ENCODE data around the gene SYT6. TPM values are rescaled to one million over a fixed set of nuclear protein-coding genes. Genes with fewer than 3 reads are reported as not detected.

Gene SYT6
- total and polyA plus RNA-seq, 7 donors, result 0.03 to 0.81 (median 0.34) TPM

DNA sequence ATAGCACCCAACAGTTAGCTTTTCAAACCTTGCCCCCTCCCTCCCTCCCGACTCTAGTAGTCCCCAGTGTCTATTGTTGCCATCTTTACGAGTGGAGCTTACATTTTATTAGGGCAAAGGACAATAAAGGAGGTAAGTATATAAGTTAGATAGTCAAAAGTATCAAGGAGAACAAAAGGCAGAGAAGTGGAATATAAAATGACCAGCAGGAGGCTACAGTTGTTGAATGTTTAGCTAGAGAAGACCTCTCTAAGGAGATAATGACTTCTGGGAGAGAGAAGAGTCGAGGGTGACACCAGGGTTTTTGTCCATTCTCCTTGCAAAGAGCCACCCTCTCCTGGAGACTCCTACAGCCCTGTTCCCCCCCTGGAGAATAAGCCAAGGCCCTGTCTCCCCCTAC is 48.7 kb downstream of the SYT6 start:
- Histone ChIP-seq H3K27me3 (ENCODE audit: insufficient read depth in 3 of 3, low read length in 2 of 3) (no peaks in the 10 kb centered on the region), H3K4me3 (no peak overlapping the region), H3K27ac (no peak overlapping the region), H3K36me3 (ENCODE audit: insufficient read depth in 1 of 2, low read depth in 1 of 2) (no peaks in the 10 kb centered on the region), H3K4me1 (peaks cover 15% of the 10 kb centered on the region), H3K9me3 (no peaks in the 10 kb centered on the region)
- WGBS, 3 donors, result 89 to 92% (median 92%) methylated on average over 3 of the region's 3 CpGs
- no peak for DNase-seq
- ATAC-seq, result no peak
- TF ChIP-seq, protein P1, sequence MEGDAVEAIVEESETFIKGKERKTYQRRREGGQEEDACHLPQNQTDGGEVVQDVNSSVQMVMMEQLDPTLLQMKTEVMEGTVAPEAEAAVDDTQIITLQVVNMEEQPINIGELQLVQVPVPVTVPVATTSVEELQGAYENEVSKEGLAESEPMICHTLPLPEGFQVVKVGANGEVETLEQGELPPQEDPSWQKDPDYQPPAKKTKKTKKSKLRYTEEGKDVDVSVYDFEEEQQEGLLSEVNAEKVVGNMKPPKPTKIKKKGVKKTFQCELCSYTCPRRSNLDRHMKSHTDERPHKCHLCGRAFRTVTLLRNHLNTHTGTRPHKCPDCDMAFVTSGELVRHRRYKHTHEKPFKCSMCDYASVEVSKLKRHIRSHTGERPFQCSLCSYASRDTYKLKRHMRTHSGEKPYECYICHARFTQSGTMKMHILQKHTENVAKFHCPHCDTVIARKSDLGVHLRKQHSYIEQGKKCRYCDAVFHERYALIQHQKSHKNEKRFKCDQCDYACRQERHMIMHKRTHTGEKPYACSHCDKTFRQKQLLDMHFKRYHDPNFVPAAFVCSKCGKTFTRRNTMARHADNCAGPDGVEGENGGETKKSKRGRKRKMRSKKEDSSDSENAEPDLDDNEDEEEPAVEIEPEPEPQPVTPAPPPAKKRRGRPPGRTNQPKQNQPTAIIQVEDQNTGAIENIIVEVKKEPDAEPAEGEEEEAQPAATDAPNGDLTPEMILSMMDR (IDR thresholded peaks at IDR 0.05), result no peak
- intact Hi-C loops (cut with DNase I), result loop anchor here in 1 of 2 donors (5.0 kb wide), 1 partner anchor 123 kb away; no protein-coding TSS in a partner anchor

DNA sequence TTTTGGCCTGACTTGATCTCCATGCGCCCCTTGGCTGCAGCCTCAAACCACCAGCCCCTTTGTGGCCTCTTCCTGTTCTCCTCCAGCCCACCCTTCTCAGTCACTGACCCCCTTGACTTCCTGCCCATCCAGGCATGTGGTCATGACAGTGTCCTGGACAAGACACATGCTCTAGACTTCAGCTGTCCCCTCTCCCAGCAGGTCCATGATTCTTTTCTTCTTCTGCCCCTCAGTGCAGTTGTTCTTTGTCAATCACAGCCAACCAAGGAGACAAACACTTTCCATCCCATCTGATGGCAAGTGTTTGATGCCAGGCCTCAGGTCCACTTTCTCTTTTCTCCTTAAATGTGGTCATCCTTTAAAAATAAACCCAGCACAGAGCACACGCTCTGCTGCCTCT is 49.7 kb downstream of the SYT6 start:
- Histone ChIP-seq H3K27me3 (ENCODE audit: insufficient read depth in 3 of 3, low read length in 2 of 3) (no peaks in the 10 kb centered on the region), H3K36me3 (ENCODE audit: insufficient read depth in 1 of 2, low read depth in 1 of 2) (no peaks in the 10 kb centered on the region), H3K4me3 (no peak overlapping the region), H3K4me1 (peaks cover 15% of the 10 kb centered on the region), H3K27ac (no peak overlapping the region), H3K9me3 (no peaks in the 10 kb centered on the region)
- DNase-seq, result no peak
- intact Hi-C loops (cut with DNase I), result no loop called here
- peak; percentile 69 to 85 (median 71) for ATAC-seq
- 35 to 63% (median 47%) methylated on average over 2 of the region's 2 CpGs for WGBS, 3 donors
- TF ChIP-seq, protein P1 (IDR thresholded peaks at IDR 0.05), result no peak

DNA sequence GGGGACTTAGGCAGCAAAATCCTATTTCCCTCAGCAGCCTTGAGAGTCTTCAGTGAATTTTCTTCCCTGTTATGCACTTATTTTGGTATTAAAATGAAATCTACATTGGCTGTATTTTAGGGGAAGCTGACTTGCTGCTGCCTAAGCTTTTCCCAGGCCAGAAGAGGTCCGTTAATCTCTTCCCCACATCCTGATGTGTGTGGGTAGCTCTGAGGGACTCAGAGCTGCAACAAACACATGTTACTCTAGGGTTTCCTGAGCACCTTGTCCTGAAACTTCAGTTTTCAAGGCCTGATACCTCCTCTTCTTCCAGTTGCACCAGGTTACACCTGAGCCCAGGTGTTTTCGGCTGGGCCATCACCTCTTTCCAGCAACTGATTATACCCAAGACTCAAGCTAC is 51.5 kb downstream of the SYT6 start:
- intact Hi-C loops (cut with DNase I), result no loop called here
- DNase-seq (no peak), ATAC-seq (no peak)
- TF ChIP-seq, protein P1 (IDR thresholded peaks at IDR 0.05), result no peak
- Histone ChIP-seq H3K36me3 (ENCODE audit: insufficient read depth in 1 of 2, low read depth in 1 of 2) (no peaks in the 10 kb centered on the region), H3K4me1 (peaks cover 20% of the 10 kb centered on the region), H3K27ac (no peak overlapping the region), H3K4me3 (no peak overlapping the region), H3K9me3 (no peaks in the 10 kb centered on the region), H3K27me3 (ENCODE audit: insufficient read depth in 3 of 3, low read length in 2 of 3) (no peaks in the 10 kb centered on the region)
- WGBS, 3 donors, result 89 to 94% (median 90%) methylated on average over 2 of the region's 2 CpGs

DNA sequence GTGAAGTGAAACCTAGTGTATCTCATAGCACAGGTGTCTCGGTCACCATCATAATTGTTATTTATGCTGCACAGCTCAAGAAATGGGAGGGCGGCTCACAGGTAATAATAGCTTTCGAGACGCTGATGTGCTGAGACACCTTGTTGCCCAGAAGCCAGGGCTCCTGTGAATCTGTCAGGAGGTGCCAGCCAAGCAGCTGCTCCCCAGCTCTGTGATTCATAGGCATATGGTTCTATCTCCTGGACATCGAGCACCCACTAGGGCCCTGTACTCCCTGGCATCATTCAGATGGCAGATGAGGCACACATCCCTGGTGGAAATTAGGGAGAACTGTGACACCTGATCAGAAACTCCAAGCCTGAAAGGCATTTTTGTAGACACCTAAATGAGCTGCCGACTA is 53.5 kb downstream of the SYT6 start:
- 67 to 91% (median 67%) methylated on average over 6 of the region's 6 CpGs for WGBS, 3 donors

More for the DNA sequence above, 53.5 kb downstream of the SYT6 start:
- peak in 1 of 2 donors; percentile 68 for DNase-seq
- Histone ChIP-seq H3K9me3 (no peaks in the 10 kb centered on the region), H3K4me3 (no peak overlapping the region), H3K4me1 (peaks cover 23% of the 10 kb centered on the region), H3K36me3 (ENCODE audit: insufficient read depth in 1 of 2, low read depth in 1 of 2) (no peaks in the 10 kb centered on the region), H3K27ac (no peak overlapping the region), H3K27me3 (ENCODE audit: insufficient read depth in 3 of 3, low read length in 2 of 3) (no peaks in the 10 kb centered on the region)
- TF ChIP-seq, protein P1 (IDR thresholded peaks at IDR 0.05), result no peak
- ATAC-seq, result peak; percentile 51 to 82 (median 75)
- intact Hi-C loops (cut with DNase I), result no loop called here
